Measurements from ENCODE around the gene GOLGA6A.

GOLGA6A gene

GRCh38 chr15:74128785-74129585, 46.6 kb upstream of the GOLGA6A start:
- Mint-ChIP-seq H3K4me3 (peak overlapping the region; percentile 80), H3K9me3 (peaks cover 18% of the 10 kb centered on the region), H3K27me3 (ENCODE audit: low read depth, poor library complexity) (peaks cover 80% of the 10 kb centered on the region), H3K4me1 (peaks cover 59% of the 10 kb centered on the region), H3K36me3 (ENCODE audit: low read depth) (peaks cover 5% of the 10 kb centered on the region), H3K27ac (no peak overlapping the region)
- DNase-seq = peak; percentile 34
- TF ChIP-seq, protein P1, sequence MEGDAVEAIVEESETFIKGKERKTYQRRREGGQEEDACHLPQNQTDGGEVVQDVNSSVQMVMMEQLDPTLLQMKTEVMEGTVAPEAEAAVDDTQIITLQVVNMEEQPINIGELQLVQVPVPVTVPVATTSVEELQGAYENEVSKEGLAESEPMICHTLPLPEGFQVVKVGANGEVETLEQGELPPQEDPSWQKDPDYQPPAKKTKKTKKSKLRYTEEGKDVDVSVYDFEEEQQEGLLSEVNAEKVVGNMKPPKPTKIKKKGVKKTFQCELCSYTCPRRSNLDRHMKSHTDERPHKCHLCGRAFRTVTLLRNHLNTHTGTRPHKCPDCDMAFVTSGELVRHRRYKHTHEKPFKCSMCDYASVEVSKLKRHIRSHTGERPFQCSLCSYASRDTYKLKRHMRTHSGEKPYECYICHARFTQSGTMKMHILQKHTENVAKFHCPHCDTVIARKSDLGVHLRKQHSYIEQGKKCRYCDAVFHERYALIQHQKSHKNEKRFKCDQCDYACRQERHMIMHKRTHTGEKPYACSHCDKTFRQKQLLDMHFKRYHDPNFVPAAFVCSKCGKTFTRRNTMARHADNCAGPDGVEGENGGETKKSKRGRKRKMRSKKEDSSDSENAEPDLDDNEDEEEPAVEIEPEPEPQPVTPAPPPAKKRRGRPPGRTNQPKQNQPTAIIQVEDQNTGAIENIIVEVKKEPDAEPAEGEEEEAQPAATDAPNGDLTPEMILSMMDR (IDR thresholded peaks at IDR 0.05) = no peak

DNA sequence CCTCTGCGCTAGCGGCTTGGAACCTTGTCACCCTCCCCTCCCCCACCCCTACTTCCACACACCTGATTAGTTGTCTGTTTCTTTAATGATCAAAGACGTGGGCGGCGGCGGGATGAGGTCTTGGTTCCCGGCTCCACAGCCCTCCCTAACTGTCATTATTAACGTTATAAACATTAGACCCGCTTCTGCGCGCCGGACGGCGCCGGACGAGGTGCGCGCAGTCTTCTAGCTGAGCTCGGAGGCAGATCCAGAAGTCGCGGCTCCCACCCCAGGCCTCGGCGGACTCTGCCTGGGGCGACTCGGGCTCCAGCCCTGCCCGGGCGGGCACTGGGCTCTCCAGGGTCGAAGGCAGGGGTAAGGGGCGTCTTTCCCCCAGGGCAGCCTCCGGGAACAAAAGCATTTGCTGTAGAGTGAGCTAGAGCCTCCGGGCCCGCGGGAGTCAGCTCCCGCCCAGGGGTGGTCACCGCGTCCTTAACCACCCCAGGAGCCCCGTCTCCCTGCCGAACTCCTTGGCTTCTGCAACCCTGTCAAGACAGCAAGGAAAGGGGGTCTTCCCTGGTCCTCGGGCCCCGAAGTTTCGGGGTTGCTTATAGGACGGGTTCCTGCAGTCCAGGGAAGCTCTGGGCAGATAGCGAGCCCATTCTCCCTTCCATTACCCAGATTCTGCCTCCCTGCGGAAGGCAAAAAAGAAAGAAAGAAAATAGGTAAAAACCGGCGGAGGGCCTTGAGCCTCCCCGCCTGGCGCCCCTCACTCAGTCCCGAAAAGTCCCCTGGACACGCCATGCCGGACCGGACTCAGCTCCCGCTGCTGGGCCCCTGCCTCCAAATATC, 45.8 kb upstream of the GOLGA6A start:
- peak; percentile 55 for DNase-seq
- H3K4me3 Mint-ChIP-seq = peak overlapping the region; percentile 80
- peaks cover 15% of the 10 kb centered on the region for H3K9me3 Mint-ChIP-seq
- H3K27ac Mint-ChIP-seq = no peak overlapping the region
- peaks cover 5% of the 10 kb centered on the region for H3K36me3 Mint-ChIP-seq (ENCODE audit: low read depth)
- TF ChIP-seq, protein P1 (IDR thresholded peaks at IDR 0.05) = no peak
- H3K4me1 Mint-ChIP-seq = peaks cover 66% of the 10 kb centered on the region
- peaks cover 75% of the 10 kb centered on the region for H3K27me3 Mint-ChIP-seq (ENCODE audit: low read depth, poor library complexity)

GRCh38 chr15:74127255-74127953, 45.1 kb upstream of the GOLGA6A start:
- Mint-ChIP-seq H3K4me1 (peaks cover 73% of the 10 kb centered on the region), H3K4me3 (peak overlapping the region; percentile 79), H3K27me3 (ENCODE audit: low read depth, poor library complexity) (peaks cover 69% of the 10 kb centered on the region), H3K36me3 (ENCODE audit: low read depth) (peaks cover 5% of the 10 kb centered on the region), H3K9me3 (peaks cover 8% of the 10 kb centered on the region), H3K27ac (no peak overlapping the region)
- DNase-seq = peak; percentile 99
- TF ChIP-seq, protein P1 (IDR thresholded peaks at IDR 0.05) = peak; percentile 97

GRCh38 chr15:74124759-74125158, 42.4 kb upstream of the GOLGA6A start:
- DNase-seq = no peak
- no peaks in the 10 kb centered on the region for H3K9me3 Mint-ChIP-seq
- peaks cover 42% of the 10 kb centered on the region for H3K27me3 Mint-ChIP-seq (ENCODE audit: low read depth, poor library complexity)
- H3K4me3 Mint-ChIP-seq = no peak overlapping the region
- H3K27ac Mint-ChIP-seq = no peak overlapping the region
- peaks cover 74% of the 10 kb centered on the region for H3K4me1 Mint-ChIP-seq
- no peaks in the 10 kb centered on the region for H3K36me3 Mint-ChIP-seq (ENCODE audit: low read depth)
- TF ChIP-seq, protein P1 (IDR thresholded peaks at IDR 0.05) = no peak

DNA sequence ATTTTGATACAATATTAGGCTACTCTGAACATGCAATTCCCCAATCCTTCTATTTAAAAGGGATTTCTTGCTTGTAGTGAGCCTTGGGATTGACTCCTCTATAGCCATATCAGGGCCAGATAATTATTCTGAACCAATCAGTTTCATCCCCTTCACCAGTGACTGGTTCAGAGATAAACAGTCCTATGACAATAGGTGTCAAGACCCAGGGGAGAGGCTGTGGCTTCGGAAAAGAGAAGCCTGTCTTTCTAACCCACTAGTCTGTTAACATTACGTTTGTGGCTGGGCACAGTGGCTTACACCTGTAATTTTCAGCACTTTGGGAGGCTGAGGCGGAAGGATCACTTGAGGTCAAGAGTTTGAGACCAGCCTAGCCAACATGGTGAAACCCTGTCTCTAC, 41.8 kb upstream of the GOLGA6A start:
- H3K27me3 Mint-ChIP-seq (ENCODE audit: low read depth, poor library complexity) = peaks cover 39% of the 10 kb centered on the region
- H3K4me1 Mint-ChIP-seq = peaks cover 74% of the 10 kb centered on the region
- H3K36me3 Mint-ChIP-seq (ENCODE audit: low read depth) = no peaks in the 10 kb centered on the region
- TF ChIP-seq, protein P1 (IDR thresholded peaks at IDR 0.05) = no peak
- no peaks in the 10 kb centered on the region for H3K9me3 Mint-ChIP-seq
- no peak overlapping the region for H3K4me3 Mint-ChIP-seq
- DNase-seq = no peak
- no peak overlapping the region for H3K27ac Mint-ChIP-seq
